GM12872 (cell line): Measurements from ENCODE around the gene NFATC4.

Experiments used
- TF ChIP-seq, protein P1 (sequence below): IDR thresholded peaks from 3 replicates; pipeline ENCODE4 v1.5.1; 2011; ENCODE audit warnings: low read depth, mild to moderate bottlenecking, low read length, moderate library complexity; ENCODE audit not compliant: insufficient read depth

The NFATC4 gene

DNA sequence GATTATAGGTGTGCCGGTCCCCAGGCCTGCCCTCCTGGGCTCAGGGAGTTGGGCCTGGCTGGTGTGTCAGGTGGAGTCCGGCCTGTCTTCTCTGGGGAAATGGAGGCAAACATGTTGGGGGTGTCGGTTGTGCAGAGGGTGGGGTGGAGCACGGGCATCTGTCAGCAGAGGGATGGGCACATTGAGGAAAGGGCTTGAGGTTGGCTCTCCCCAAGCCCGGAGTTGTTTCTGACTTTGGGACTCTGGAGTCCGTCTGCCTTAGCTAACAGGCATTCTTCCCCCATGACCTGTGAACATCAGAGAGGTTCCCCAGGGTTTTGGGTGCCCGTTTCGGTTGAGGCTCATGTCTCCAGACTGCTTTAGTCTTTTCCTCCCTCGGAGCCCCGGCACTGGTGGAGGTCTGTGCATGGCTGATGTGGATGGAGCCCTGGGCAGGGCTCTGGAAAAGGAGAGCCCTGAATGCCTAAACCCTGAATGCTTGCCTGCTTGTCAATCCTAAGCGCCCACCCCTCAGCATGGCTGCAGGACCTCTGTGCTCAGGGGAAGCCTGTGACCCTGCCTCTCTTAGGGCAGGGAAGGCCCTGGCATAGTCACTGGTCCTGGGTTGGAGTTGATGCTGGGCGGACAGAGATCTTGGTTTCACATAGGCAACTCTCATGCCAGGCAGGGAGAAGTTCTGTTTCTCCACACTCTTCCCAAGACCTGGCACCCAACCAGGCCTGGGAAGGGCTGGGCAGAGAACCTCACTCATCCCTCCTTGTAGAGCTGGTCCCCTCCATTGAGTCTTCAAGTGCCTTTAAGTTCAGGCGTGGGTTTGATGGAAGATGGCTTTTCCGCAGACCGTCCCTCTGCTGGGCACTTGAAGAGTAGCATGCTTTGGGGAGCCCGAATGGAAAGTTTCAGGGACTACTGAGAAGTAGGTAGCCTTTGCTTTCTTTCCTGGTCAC is 43.7 kb downstream of the NFATC4 start:
- TF ChIP-seq, protein P1, sequence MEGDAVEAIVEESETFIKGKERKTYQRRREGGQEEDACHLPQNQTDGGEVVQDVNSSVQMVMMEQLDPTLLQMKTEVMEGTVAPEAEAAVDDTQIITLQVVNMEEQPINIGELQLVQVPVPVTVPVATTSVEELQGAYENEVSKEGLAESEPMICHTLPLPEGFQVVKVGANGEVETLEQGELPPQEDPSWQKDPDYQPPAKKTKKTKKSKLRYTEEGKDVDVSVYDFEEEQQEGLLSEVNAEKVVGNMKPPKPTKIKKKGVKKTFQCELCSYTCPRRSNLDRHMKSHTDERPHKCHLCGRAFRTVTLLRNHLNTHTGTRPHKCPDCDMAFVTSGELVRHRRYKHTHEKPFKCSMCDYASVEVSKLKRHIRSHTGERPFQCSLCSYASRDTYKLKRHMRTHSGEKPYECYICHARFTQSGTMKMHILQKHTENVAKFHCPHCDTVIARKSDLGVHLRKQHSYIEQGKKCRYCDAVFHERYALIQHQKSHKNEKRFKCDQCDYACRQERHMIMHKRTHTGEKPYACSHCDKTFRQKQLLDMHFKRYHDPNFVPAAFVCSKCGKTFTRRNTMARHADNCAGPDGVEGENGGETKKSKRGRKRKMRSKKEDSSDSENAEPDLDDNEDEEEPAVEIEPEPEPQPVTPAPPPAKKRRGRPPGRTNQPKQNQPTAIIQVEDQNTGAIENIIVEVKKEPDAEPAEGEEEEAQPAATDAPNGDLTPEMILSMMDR, result peak; percentile 77

DNA sequence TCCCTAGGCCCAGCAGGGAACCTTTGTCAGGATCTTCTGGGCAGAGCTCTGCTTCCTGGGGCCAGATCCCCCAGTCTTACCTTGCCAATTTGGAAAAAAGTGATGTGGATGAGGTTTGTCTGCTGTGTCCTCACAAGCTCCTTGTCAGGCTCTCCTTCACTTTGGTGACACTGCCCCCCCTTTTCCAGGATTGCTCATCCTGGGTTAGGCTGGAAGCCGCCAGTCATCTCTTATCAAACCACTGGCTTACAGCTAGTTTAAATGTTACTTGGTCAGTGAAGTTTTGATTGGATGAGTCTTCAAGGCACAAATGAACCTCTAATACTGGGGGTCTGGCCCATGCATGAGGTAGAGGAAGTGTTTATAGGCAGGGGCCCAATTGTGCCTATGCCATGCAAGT is 46.1 kb downstream of the NFATC4 start:
- TF ChIP-seq, protein P1, result no peak

DNA sequence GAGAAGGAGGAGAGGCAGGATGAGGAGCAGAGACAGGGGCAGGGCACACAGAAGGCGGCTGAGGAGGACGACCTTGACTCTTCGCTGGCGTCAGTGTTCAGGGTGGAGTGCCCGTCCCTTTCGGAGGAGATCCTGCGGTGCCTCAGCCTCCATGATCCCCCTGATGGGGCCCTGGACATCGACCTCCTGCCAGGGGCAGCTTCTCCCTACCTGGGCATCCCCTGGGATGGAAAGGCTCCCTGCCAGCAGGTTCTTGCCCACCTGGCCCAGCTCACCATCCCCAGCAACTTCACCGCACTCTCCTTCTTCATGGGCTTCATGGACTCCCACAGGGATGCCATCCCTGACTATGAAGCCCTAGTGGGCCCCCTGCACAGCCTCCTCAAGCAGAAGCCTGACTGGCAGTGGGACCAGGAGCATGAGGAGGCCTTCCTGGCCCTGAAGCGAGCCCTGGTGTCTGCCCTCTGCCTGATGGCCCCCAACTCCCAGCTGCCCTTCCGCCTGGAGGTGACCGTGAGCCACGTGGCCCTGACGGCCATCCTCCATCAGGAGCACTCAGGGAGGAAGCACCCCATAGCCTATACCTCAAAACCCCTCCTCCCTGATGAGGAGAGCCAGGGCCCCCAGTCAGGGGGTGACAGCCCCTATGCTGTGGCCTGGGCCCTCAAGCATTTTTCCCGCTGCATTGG is 46.9 kb downstream of the NFATC4 start:
- TF ChIP-seq, protein P1, result no peak

DNA sequence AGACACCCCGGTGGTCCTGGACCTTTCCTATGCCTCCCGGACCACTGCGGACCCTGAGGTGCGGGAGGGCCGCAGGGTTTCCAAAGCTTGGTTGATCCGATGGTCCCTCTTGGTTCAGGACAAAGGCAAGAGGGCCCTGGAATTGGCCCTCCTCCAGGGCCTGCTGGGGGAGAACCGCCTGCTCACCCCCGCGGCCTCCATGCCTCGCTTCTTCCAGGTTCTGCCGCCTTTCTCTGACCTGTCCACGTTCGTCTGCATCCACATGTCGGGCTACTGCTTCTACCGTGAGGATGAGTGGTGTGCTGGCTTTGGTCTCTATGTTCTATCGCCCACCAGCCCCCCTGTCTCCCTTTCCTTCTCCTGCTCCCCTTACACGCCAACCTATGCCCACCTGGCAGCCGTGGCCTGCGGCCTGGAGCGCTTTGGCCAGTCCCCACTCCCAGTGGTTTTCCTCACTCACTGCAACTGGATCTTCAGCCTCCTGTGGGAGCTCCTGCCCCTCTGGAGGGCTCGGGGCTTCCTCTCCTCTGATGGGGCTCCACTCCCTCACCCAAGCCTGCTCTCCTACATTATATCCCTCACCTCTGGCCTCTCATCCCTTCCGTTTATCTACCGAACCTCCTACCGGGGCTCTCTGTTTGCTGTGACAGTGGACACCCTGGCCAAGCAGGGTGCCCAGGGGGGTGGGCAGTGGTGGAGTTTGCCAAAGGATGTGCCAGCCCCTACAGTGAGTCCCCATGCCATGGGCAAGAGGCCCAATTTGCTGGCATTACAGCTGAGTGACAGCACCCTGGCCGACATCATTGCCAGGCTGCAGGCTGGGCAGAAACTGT is 47.7 kb downstream of the NFATC4 start:
- TF ChIP-seq, protein P1, result no peak

DNA sequence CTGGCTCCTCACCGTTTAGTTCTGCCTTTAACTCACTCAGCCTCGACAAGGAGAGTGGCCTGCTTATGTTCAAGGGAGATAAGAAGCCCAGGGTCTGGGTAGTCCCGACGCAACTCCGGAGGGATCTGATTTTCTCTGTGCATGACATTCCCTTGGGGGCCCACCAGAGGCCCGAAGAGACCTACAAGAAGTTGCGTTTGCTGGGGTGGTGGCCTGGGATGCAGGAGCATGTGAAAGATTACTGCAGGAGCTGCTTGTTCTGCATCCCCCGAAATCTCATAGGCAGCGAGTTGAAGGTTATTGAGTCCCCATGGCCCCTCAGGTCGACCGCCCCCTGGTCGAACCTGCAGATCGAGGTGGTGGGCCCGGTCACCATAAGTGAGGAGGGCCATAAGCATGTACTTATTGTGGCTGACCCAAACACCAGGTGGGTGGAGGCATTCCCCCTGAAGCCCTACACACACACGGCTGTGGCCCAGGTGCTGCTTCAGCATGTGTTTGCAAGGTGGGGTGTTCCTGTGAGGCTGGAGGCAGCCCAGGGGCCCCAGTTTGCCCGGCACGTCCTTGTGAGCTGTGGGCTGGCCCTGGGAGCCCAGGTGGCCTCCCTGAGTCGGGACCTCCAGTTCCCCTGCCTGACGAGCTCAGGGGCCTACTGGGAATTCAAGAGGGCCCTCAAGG is 48.4 kb downstream of the NFATC4 start:
- TF ChIP-seq, protein P1, result no peak

DNA sequence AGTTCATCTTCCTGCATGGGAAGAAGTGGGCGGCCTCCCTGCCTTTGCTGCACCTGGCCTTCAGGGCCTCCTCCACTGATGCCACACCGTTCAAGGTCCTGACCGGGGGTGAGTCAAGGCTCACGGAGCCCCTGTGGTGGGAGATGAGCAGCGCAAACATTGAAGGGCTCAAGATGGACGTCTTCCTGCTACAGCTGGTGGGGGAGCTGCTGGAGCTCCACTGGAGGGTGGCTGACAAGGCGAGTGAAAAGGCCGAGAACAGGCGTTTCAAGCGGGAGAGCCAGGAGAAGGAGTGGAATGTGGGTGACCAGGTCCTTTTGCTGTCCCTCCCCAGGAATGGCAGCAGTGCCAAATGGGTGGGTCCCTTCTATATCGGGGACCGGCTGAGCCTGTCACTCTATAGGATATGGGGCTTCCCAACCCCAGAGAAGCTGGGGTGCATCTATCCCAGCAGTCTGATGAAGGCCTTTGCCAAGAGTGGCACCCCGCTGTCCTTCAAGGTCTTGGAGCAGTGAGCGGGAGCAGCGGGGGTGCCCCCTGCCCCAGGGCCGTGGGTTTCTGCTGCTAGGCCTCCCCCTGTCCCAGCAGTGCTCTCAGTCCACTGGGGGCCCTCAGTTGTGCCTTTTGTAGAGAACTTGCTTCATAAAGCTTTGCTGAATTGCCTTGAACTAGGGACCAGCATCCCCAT is 49.1 kb downstream of the NFATC4 start:
- TF ChIP-seq, protein P1, result no peak
